ENCODE measurements around the gene SLC22A9.
"Not testable (repeated sequence)": the region's sequence is repeated elsewhere in the genome, so short reads cannot be mapped to it uniquely, and the experiment has no call there.

Gene SLC22A9

DNA sequence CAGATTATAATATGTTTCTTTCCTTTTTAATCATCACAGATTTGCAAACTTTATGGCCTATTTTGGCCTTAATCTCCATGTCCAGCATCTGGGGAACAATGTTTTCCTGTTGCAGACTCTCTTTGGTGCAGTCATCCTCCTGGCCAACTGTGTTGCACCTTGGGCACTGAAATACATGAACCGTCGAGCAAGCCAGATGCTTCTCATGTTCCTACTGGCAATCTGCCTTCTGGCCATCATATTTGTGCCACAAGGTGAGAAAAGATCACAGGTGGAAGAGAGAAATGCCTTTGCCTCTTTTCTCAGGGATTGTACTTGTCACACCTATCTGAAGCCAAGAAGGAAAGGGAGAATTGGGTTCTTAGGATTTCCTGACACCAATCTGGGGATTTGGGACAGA, 36.9 kb downstream of the SLC22A9 start:
- TF ChIP-seq POLR2A (IDR thresholded peaks at IDR 0.05; ENCODE audit: low read length) (no peak), GATA1 (IDR thresholded peaks at IDR 0.05; ENCODE audit: low read depth, low read length) (no peak)

DNA sequence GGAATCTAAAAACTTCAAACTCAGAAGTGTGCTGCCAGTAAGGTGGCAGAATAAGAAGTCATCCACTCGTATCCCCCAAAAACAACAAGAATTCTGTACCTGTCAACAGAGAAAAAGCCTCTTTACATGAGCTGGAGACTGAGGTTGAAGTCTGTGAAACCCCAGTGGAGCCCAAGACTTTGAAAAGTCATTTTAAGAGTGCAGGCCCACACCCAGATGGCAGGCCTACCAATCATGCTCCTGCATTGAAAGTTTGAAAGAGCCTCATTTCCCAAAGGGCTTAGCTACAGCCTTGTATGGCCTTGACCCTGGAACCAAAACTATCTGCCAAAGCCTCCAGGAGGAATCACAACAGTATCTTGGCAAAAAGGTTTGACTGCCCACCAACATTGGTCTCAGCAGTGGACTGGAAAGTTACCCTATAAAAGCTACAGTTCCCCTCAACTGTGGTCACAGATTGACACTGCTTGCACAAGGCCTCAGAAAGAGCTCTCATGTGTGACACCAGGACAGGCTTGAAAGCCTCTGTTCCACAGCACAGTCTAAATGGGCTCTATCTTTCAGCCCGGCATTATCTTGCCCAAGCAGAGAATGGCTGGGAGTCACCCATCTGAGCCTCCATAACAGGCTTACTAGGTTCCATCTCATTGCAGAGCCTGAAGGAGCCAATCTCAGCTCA, 47.7 kb downstream of the SLC22A9 start:
- no peak for DNase-seq
- TF ChIP-seq GATA1 (IDR thresholded peaks at IDR 0.05; ENCODE audit: low read depth, low read length), result no peak
- TF ChIP-seq POLR2A (IDR thresholded peaks at IDR 0.05; ENCODE audit: low read length), result no peak

More for the DNA sequence above, 36.9 kb downstream of the SLC22A9 start:
- DNase-seq, result no peak

DNA sequence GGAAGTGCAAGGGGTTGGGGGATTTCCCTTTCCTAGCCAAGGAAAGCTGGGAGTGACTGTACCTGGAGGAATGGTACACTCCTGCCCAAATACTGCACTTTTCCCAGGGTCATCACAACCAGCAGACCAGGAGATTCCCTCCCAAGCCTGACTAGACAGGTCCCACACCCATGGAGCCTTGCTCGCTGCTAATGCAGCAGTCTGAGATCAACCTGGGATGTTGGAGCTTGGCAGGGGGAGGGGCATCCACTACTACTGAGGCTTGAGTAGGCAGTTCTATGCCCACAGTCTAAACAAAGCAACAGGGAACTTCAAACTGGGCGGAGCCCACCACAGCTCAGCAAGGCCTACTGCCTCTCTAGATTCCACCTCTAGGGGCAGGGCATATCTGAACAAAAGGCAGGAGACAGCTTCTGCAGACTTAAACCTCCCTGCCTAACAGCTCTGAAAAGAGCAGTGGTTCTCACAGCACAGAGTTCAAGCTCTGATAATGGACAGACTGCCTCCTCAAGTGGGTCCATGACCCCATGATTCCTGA, 58.5 kb downstream of the SLC22A9 start:
- no peak for DNase-seq
- TF ChIP-seq POLR2A (IDR thresholded peaks at IDR 0.05; ENCODE audit: low read length), result no peak
- TF ChIP-seq GATA1 (IDR thresholded peaks at IDR 0.05; ENCODE audit: low read depth, low read length), result no peak

DNA sequence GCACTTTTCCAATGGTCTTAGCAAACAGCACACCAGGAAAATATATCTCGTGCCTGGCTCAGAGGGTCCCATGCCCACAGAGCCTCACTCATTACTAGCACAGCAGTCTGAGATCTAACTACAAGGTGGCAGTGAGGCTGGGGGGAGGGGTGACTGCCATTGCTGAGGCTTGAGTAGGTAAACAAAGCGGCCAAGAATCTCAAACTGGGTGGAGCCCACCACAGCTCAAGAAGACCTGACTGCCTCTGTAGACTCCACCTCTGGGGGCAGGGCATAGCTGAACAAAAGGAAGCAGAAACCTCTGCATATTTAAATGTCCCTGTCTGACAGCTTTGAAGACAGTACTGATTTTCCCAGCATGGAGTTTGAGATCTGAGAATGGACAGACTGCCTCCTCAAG, 61.1 kb downstream of the SLC22A9 start:
- not testable (repeated sequence) for DNase-seq

DNA sequence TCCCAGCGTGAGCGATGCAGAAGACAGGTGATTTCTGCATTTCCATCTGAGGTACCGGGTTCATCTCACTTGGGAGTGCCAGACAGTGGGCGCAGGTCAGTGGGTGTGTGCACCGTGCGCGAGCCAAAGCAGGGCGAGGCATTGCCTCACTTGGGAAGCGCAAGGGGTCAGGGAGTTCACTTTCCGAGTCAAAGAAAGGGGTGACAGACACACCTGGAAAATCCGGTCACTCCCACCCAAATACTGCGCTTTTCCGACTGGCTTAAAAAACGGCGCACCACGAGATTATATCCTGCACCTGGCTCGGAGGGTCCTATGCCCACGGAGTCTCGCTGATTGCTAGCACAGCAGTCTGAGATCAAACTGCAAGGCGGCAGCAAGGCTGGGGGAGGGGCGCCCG, 65.8 kb downstream of the SLC22A9 start:
- not testable (repeated sequence) for DNase-seq

DNA sequence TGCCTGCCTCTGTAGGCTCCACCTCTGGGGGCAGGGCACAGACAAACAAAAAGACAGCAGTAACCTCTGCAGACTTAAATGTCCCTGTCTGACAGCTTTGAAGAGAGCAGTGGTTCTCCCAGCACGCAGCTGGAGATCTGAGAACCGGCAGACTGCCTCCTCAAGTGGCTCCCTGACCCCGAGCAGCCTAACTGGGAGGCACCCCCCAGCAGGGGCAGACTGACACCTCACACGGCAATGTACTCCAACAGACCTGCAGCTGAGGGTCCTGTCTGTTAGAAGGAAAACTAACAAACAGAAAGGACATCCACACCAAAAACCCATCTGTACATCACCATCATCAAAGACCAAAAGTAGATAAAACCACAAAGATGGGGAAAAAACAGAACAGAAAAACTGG, 66.2 kb downstream of the SLC22A9 start:
- DNase-seq, result not testable (repeated sequence)

DNA sequence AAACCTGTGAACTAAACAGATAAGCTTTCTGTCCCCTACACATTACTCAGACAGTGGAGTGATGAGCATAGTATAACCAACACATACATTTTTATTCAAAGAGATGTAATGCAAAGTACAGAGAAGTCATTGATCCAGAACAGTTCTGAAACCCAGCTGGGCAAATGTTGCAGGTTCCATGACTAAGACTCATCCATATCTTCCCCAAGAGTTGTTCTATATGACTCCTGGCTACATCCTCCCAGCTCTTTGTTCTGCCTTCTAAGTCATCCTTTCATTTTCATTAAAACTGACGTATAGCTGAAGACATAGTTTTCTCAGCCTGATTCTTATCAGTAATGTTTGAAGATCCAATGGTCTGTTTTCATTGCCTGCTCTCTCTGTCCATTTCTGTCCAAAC, 74.1 kb downstream of the SLC22A9 start:
- DNase-seq, result no peak
- TF ChIP-seq POLR2A (IDR thresholded peaks at IDR 0.05; ENCODE audit: low read length) (no peak), GATA1 (IDR thresholded peaks at IDR 0.05; ENCODE audit: low read depth, low read length) (no peak)

DNA sequence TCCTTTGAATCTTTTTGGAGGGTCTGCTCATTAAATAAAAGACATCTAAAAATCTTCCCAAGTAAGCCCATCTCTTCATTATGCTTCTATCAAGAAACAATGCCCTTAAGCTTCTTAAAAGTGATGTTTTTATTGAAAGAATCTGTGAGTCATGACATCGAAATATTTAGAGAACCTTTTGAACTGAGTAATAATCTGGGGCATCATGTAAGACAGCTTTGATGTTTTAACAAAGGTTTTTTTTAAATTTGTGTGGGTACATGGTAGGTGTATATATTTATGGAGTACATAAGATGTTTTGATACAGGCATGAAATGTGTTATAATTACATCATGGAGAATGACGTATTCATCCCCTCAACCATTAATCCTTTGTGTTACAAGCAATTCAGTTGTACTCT, 74.6 kb downstream of the SLC22A9 start:
- DNase-seq, result no peak
- TF ChIP-seq POLR2A (IDR thresholded peaks at IDR 0.05; ENCODE audit: low read length) (no peak), GATA1 (IDR thresholded peaks at IDR 0.05; ENCODE audit: low read depth, low read length) (no peak)

DNA sequence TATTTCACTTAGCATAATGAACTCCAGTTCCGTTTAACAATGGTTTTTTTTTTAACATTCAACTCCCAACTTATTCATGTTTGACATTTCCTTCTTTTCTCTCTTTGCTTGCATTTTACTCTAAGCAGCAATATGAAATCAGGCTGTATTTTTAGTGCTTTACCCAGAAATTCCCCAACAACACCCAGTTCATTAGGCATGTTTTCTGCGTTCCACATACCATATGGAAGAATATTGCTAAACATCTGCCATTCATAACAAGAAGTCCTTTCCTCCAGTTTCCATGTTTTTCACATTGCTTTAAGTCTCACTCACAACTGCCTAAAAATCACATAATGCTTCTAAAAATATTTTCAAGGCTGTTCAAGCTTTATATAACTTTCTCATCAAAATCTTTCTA, 75.5 kb downstream of the SLC22A9 start:
- DNase-seq, result no peak
- TF ChIP-seq GATA1 (IDR thresholded peaks at IDR 0.05; ENCODE audit: low read depth, low read length), result no peak

DNA sequence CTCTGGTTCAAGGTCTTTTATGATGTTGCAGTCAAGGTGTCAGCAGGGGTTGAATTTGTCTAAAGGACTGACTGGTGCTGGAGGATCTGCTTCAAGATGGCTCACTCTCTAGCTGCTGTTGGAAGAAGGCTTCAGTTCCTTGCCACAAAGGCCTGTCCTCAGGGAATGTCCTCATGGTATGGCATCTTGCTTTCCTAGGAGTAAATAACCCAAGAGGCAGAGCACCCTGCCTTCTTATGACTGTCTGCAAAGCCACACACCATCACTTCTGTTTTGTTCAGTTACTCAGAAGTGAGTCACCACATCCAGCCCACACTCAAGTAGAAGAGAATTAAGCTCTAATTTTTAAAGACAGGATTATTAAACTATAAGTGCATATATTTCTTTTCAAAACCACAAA, 76.1 kb downstream of the SLC22A9 start:
- TF ChIP-seq POLR2A (IDR thresholded peaks at IDR 0.05; ENCODE audit: low read length), result no peak
- TF ChIP-seq GATA1 (IDR thresholded peaks at IDR 0.05; ENCODE audit: low read depth, low read length), result no peak
- no peak for DNase-seq

DNA sequence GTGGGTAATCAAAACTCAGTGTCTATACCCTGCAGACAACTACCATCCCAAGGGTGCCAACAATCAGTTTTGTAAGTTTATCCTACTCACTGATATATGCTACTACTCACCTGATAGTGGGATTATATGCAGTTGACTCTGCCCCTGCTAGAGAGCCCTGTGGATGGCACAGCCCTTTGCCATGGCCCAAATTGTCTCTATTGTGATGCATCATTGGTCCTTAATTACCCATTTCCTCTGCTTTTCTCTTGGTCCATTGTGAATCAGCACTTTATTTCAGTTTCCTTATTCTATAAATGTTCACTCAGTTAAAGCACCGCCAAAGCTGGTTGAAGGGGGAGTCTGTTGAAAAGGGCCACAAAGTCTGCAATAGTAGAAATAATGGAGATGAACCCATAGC, 79.1 kb downstream of the SLC22A9 start:
- DNase-seq, result no peak
- TF ChIP-seq POLR2A (IDR thresholded peaks at IDR 0.05; ENCODE audit: low read length) (no peak), GATA1 (IDR thresholded peaks at IDR 0.05; ENCODE audit: low read depth, low read length) (no peak)

DNA sequence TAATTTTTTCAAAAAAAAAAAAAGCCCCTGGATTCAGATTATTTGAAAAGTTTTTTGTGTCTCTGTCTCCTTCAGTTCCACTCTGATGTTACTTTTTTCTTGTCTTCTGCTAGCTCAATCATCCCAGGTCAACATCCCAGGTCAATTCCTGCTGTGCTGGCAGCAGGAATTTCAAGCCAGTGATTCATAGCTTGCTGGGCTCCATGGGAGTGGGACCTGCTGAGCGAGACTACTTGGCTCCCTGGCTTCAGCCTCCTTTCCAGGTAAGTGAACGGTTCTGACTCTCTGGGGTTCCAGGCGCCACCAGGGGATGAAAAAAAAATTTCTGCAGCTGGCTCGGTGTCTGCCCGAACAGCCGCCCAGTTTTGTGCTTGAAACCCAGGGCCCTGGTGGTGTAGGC, 90.0 kb downstream of the SLC22A9 start:
- TF ChIP-seq GATA1 (IDR thresholded peaks at IDR 0.05; ENCODE audit: low read depth, low read length) (no peak), POLR2A (IDR thresholded peaks at IDR 0.05; ENCODE audit: low read length) (no peak)

More for the DNA sequence above, 90.0 kb downstream of the SLC22A9 start:
- DNase-seq, result no peak

Data from erythroblast (primary cell).